Ectodermal cell (in vitro differentiated cells): Measurements from ENCODE around the gene PKIG.

Source experiments
- H3K27ac ChIP-seq: 2 replicates; pipeline ENCODE4 v1.7.0; 2013; ENCODE audit warnings: mild to moderate bottlenecking, low read depth, low read length; ENCODE audit not compliant: insufficient read depth, poor library complexity, severe bottlenecking
- H3K27me3 ChIP-seq: 2 replicates; pipeline ENCODE4 v1.7.0; 2013; ENCODE audit warnings: mild to moderate bottlenecking, low read length; ENCODE audit not compliant: insufficient read depth, control insufficient read depth, poor library complexity, severe bottlenecking
- H3K36me3 ChIP-seq: one replicate; pipeline ENCODE4 v1.7.0; 2013; ENCODE audit warnings: low read length; ENCODE audit not compliant: control insufficient read depth, insufficient read depth
- H3K4me1 ChIP-seq: one replicate; pipeline ENCODE4 v1.7.0; 2013; ENCODE audit warnings: low read length; ENCODE audit not compliant: control insufficient read depth, insufficient read depth
- H3K4me3 ChIP-seq: 2 replicates; pipeline ENCODE4 v1.7.0; 2013; ENCODE audit warnings: low read depth, low read length, control low read depth; ENCODE audit not compliant: insufficient read depth
- H3K9me3 ChIP-seq: 2 replicates; pipeline ENCODE4 v1.7.0; 2013; ENCODE audit warnings: mild to moderate bottlenecking, low read length, moderate library complexity; ENCODE audit not compliant: control insufficient read depth
- WGBS, 2 experiments: methylation state at CpG; one replicate each; pipeline ENCODE4 v1.1.7; 2013; ENCODE audit warnings: missing lambda C conversion rate in 2 of 2; 5-methylcytosine and 5-hydroxymethylcytosine counted together

The PKIG gene

GRCh38 chr20:44615169-44615791, 32.9 kb downstream of the PKIG start:
- H3K9me3 ChIP-seq, result no peaks in the 10 kb centered on the region
- peaks cover 5% of the 10 kb centered on the region for H3K36me3 ChIP-seq
- H3K27ac ChIP-seq, result peak overlapping the region; percentile 33
- 50 to 61% methylated on average over 10 of the region's 10 CpGs for WGBS, 2 experiments
- no peak overlapping the region for H3K4me3 ChIP-seq
- H3K4me1 ChIP-seq, result peaks cover 5% of the 10 kb centered on the region
- H3K27me3 ChIP-seq, result no peaks in the 10 kb centered on the region

- Histone ChIP-seq H3K36me3 (peaks cover 6% of the 10 kb centered on the region), H3K9me3 (no peaks in the 10 kb centered on the region), H3K27ac (peak overlapping the region; percentile 33), H3K4me1 (peaks cover 5% of the 10 kb centered on the region), H3K4me3 (no peak overlapping the region), H3K27me3 (no peaks in the 10 kb centered on the region)
- WGBS, 2 experiments, result 90 to 91% methylated on average over 14 of the region's 14 CpGs
Observed at GRCh38 chr20:44615876-44616603, 33.7 kb downstream of the PKIG start.

- Histone ChIP-seq H3K4me1 (peaks cover 5% of the 10 kb centered on the region), H3K9me3 (no peaks in the 10 kb centered on the region), H3K27ac (no peak overlapping the region), H3K27me3 (no peaks in the 10 kb centered on the region), H3K36me3 (peaks cover 6% of the 10 kb centered on the region), H3K4me3 (no peak overlapping the region)
- 66 to 74% methylated on average over 14 of the region's 14 CpGs for WGBS, 2 experiments
Observed at GRCh38 chr20:44616604-44616964, 34.2 kb downstream of the PKIG start.

- Histone ChIP-seq H3K27ac (no peak overlapping the region), H3K4me3 (no peak overlapping the region), H3K36me3 (peaks cover 12% of the 10 kb centered on the region), H3K27me3 (no peaks in the 10 kb centered on the region), H3K4me1 (peaks cover 5% of the 10 kb centered on the region), H3K9me3 (no peaks in the 10 kb centered on the region)
- 93% methylated on average over 14 of the region's 14 CpGs for WGBS, 2 experiments
Observed at GRCh38 chr20:44618318-44618731, 35.9 kb downstream of the PKIG start.

GRCh38 chr20:44619294-44619693, 36.9 kb downstream of the PKIG start:
- Histone ChIP-seq H3K27ac (no peak overlapping the region), H3K4me3 (no peak overlapping the region), H3K27me3 (no peaks in the 10 kb centered on the region), H3K9me3 (no peaks in the 10 kb centered on the region), H3K4me1 (peaks cover 5% of the 10 kb centered on the region), H3K36me3 (peaks cover 12% of the 10 kb centered on the region)
- WGBS, 2 experiments, result 95 to 98% methylated on average over 7 of the region's 7 CpGs

- Histone ChIP-seq H3K9me3 (no peaks in the 10 kb centered on the region), H3K4me1 (peaks cover 5% of the 10 kb centered on the region), H3K4me3 (no peak overlapping the region), H3K36me3 (peaks cover 12% of the 10 kb centered on the region), H3K27me3 (no peaks in the 10 kb centered on the region), H3K27ac (no peak overlapping the region)
- 92 to 96% methylated on average over 5 of the region's 5 CpGs for WGBS, 2 experiments
Observed at GRCh38 chr20:44620030-44620429, 37.7 kb downstream of the PKIG start.

- 93% methylated on average over 5 of the region's 5 CpGs for WGBS, 2 experiments
- Histone ChIP-seq H3K27me3 (no peaks in the 10 kb centered on the region), H3K27ac (no peak overlapping the region), H3K4me3 (no peak overlapping the region), H3K36me3 (peaks cover 12% of the 10 kb centered on the region), H3K4me1 (peaks cover 4% of the 10 kb centered on the region), H3K9me3 (no peaks in the 10 kb centered on the region)
Observed at GRCh38 chr20:44621325-44621724, 38.9 kb downstream of the PKIG start.

- Histone ChIP-seq H3K27me3 (no peaks in the 10 kb centered on the region), H3K4me1 (no peaks in the 10 kb centered on the region), H3K27ac (no peak overlapping the region), H3K36me3 (peaks cover 12% of the 10 kb centered on the region), H3K4me3 (no peak overlapping the region), H3K9me3 (no peaks in the 10 kb centered on the region)
- 95 to 97% methylated on average over 8 of the region's 8 CpGs for WGBS, 2 experiments
Observed at GRCh38 chr20:44621939-44622338, 39.6 kb downstream of the PKIG start.

GRCh38 chr20:44622501-44623270, 40.3 kb downstream of the PKIG start:
- Histone ChIP-seq H3K27ac (no peak overlapping the region), H3K36me3 (peaks cover 10% of the 10 kb centered on the region), H3K9me3 (no peaks in the 10 kb centered on the region), H3K4me1 (no peaks in the 10 kb centered on the region), H3K4me3 (no peak overlapping the region), H3K27me3 (no peaks in the 10 kb centered on the region)
- 91% methylated on average over 19 of the region's 19 CpGs for WGBS, 2 experiments

- Histone ChIP-seq H3K27ac (no peak overlapping the region), H3K4me1 (no peaks in the 10 kb centered on the region), H3K27me3 (no peaks in the 10 kb centered on the region), H3K36me3 (peaks cover 10% of the 10 kb centered on the region), H3K4me3 (no peak overlapping the region), H3K9me3 (no peaks in the 10 kb centered on the region)
- 92 to 94% methylated on average over 4 of the region's 4 CpGs for WGBS, 2 experiments
Observed at GRCh38 chr20:44624152-44624551, 41.8 kb downstream of the PKIG start.
